Heart right ventricle (tissue), 16 donors: ENCODE data around the gene SLC19A1. TPM values are rescaled to one million over a fixed set of nuclear protein-coding genes. Genes with fewer than 3 reads are reported as not detected.

Experiments used
- ATAC-seq, 8 donors: fragments of 200-7000 bp; cut with Tn5 transposase; one replicate each; pipeline ENCODE4 v1.9.1; 2020; ENCODE audit warnings: mild to moderate bottlenecking in 8 of 8, moderate library complexity in 8 of 8, moderate number of reproducible peaks in 1 of 8
- DNase-seq, 2 donors: peaks; one replicate each; pipeline ENCODE4 v3.0.0-alpha.2; 2020
- H3K27ac ChIP-seq, 10 donors: fragments of 200-600 bp; sonication (generic) in 2 of 10; one replicate each; pipeline versions ENCODE4 v1.5.0 to v1.8.0; 2020 to 2022; ENCODE audit warnings: mild to moderate bottlenecking in 3 of 10
- H3K27me3 ChIP-seq, 7 donors: fragments of 200-600 bp; one replicate each; pipeline ENCODE4 v1.8.0; 2021 to 2022; ENCODE audit warnings: mild to moderate bottlenecking in 2 of 7
- H3K36me3 ChIP-seq, 9 donors: fragments of 200-600 bp; sonication (generic) in 1 of 9; one replicate each; pipeline versions ENCODE4 v1.5.0 to v1.8.0; 2020 to 2022; ENCODE audit warnings: mild to moderate bottlenecking in 2 of 9
- H3K4me1 ChIP-seq, 9 donors: fragments of 200-600 bp; sonication (generic) in 1 of 9; one replicate each; pipeline versions ENCODE4 v1.5.0 to v1.8.0; 2020 to 2022; ENCODE audit warnings: mild to moderate bottlenecking in 4 of 9
- H3K4me3 ChIP-seq, 10 donors: fragments of 200-600 bp; sonication (generic) in 2 of 10; one replicate each; pipeline versions ENCODE4 v1.5.0 to v1.8.0; 2020 to 2022; ENCODE audit warnings: mild to moderate bottlenecking in 7 of 10, moderate library complexity in 2 of 10
- H3K9me3 ChIP-seq, 11 donors: fragments of 200-600 bp in 10 of 11; sonication (generic) in 2 of 11; one replicate each; pipeline versions ENCODE4 v1.5.0 to v1.8.0; 2013 to 2022; ENCODE audit warnings: mild to moderate bottlenecking in 2 of 11, control low read depth in 1 of 11, moderate library complexity in 1 of 11
- WGBS, 2 donors: extraction: QIAGEN DNeasy Blood & Tissue Kit; methylation state at CpG; one replicate each; pipeline ENCODE4 v1.1.7; 2013; ENCODE audit warnings: inconsistent platforms in 1 of 2; 5-methylcytosine and 5-hydroxymethylcytosine counted together
- intact Hi-C, 10 donors: fragments of 100-400 bp; cut with DNase I; formaldehyde crosslinking; loops; one replicate each; pipeline versions ENCODE4 v1.11.1 to v1.14.2; 2022
- polyA plus RNA-seq, 2 donors: library from polyadenylated mRNA; stranded (reverse); fragments of 200-250 nt; gene quantifications; one replicate each; pipeline ENCODE4 v1.2.3, GENCODE V29; 2013
- total RNA-seq, 10 donors: library from RNA; stranded (reverse); fragmentation: NEBNext Ultra II Directional in 3 of 10; extraction: Animal tissue kit (Norgen Biotek cat#: 25700) in 3 of 10; gene quantifications; one replicate each; pipeline versions ENCODE4 v1.2.1 to v1.2.4, GENCODE V29; 2021 to 2023
- TF ChIP-seq, protein P1 (sequence below), 9 donors: fragments of 200-600 bp; sonication (generic) in 2 of 9; IDR thresholded peaks; one replicate each; pipeline versions ENCODE4 v1.5.0 to v1.8.0; 2021 to 2022; ENCODE audit warnings: antibody characterized with exemption in 9 of 9, mild to moderate bottlenecking in 5 of 9, moderate library complexity in 1 of 9
- donor health status: Arrhythmogenic right ventricular cardiomyopathy.
- donor health status: ischemic (EF 13 %, LVEDD 7.1; RV severe dilation, severe dysfunction).
- donor health status: healthy with polysubstance abuse.
- donor health status: DM: no; HTN: yes; CAD: no.
- donor health status: DM: no; HTN: no; CAD: no.
- donor health status: ischemic (EF 25% LVEDD 6.9; RV normal size, moderate dysfunction).
- donor health status: ischemic (EF 25% LVEDD 5.7; RV mildly dilated, moderate dysfunction).
- donor health status: healthy.
- donor health status: DM: yes; HTN: yes; CAD: no.
- donor health status: Ischemic cardiomyopathy.
- donor health status: ischemic (EF 35%, LVEDD 5.7; RV mildly dilated, moderate dysfunction).
- donor health status: nonischemic (EF 11% LVEDD 7.7; RV severe dilation, severe dysfunction).
- donor health status: DM: yes; HTN: yes; CAD: no.
- donor health status: PGD.
- donor health status: ischemic (EF 29% LVEDD 5.4; RV normal size, mild dysfunction).
- donor health status: nonischemic (EF 23%, LVEDD 6.1; RV moderate dilation, normal function).

Gene SLC19A1
- total and polyA plus RNA-seq, 12 donors = 1.5 to 8.5 (median 3.8) TPM

GRCh38 chr21:45507888-45508508 lies 34.2 kb downstream of the SLC19A1 start:
- peaks cover 0 to 62% (median 13%) of the 10 kb centered on the region in 9 donors for H3K36me3 ChIP-seq
- ATAC-seq = no peak
- TF ChIP-seq, protein P1, sequence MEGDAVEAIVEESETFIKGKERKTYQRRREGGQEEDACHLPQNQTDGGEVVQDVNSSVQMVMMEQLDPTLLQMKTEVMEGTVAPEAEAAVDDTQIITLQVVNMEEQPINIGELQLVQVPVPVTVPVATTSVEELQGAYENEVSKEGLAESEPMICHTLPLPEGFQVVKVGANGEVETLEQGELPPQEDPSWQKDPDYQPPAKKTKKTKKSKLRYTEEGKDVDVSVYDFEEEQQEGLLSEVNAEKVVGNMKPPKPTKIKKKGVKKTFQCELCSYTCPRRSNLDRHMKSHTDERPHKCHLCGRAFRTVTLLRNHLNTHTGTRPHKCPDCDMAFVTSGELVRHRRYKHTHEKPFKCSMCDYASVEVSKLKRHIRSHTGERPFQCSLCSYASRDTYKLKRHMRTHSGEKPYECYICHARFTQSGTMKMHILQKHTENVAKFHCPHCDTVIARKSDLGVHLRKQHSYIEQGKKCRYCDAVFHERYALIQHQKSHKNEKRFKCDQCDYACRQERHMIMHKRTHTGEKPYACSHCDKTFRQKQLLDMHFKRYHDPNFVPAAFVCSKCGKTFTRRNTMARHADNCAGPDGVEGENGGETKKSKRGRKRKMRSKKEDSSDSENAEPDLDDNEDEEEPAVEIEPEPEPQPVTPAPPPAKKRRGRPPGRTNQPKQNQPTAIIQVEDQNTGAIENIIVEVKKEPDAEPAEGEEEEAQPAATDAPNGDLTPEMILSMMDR (IDR thresholded peaks at IDR 0.05) = no peak

DNA sequence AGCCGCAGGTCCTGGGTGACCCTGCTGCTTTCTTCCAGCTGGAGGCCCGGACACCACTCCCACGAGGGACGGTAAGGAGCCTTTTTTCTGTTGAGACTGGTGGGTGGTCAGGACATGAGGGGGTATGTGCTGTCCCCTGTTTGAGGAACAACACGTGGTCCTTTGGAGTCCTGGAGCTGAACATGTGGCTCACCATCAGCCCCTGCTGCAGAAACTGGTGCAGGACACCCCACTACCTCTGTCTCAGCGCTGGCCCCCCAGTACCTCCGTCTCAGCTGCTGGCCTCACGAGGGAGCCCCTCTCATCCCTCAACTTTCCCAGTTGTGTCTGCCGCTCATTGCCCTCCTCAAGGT lies 34.7 kb downstream of the SLC19A1 start:
- no peak overlapping the region for H3K4me3 ChIP-seq
- H3K4me1 ChIP-seq = no peaks in the 10 kb centered on the region
- no peaks in the 10 kb centered on the region for H3K27me3 ChIP-seq
- TF ChIP-seq, protein P1 (IDR thresholded peaks at IDR 0.05) = no peak
- H3K36me3 ChIP-seq = peaks cover 0 to 57% (median 13%) of the 10 kb centered on the region in 9 donors
- 88 to 94% methylated on average over 9 of the region's 9 CpGs for WGBS, 2 donors
- no peak overlapping the region for H3K27ac ChIP-seq
- intact Hi-C loops = no loop called here
- no peak for DNase-seq
- no peak for ATAC-seq
- H3K9me3 ChIP-seq = no peaks in the 10 kb centered on the region

More at GRCh38 chr21:45507888-45508508, 34.2 kb downstream of the SLC19A1 start:
- intact Hi-C loops = no loop called here
- Histone ChIP-seq H3K4me3 (no peak overlapping the region), H3K9me3 (no peaks in the 10 kb centered on the region), H3K27ac (no peak overlapping the region), H3K4me1 (no peaks in the 10 kb centered on the region), H3K27me3 (no peaks in the 10 kb centered on the region)
- no peak for DNase-seq
- 100% methylated on average over 3 of the region's 3 CpGs for WGBS, 2 donors

GRCh38 chr21:45506836-45507522 lies 35.3 kb downstream of the SLC19A1 start:
- Histone ChIP-seq H3K9me3 (no peaks in the 10 kb centered on the region), H3K36me3 (peaks cover 0 to 52% (median 13%) of the 10 kb centered on the region in 9 donors), H3K27me3 (no peaks in the 10 kb centered on the region), H3K4me3 (no peak overlapping the region), H3K4me1 (no peaks in the 10 kb centered on the region), H3K27ac (no peak overlapping the region)
- DNase-seq = peak in 1 of 2 donors; percentile 9
- ATAC-seq = no peak
- TF ChIP-seq, protein P1 (IDR thresholded peaks at IDR 0.05) = no peak
- intact Hi-C loops = no loop called here
- 90 to 96% methylated on average over 10 to 12 of the region's 13 CpGs for WGBS, 2 donors

GRCh38 chr21:45506241-45506817 lies 35.9 kb downstream of the SLC19A1 start:
- H3K4me1 ChIP-seq = no peaks in the 10 kb centered on the region
- ATAC-seq (no peak), DNase-seq (no peak)
- intact Hi-C loops = no loop called here
- H3K27ac ChIP-seq = no peak overlapping the region
- H3K9me3 ChIP-seq = no peaks in the 10 kb centered on the region
- WGBS, 2 donors = 92 to 95% methylated on average over 22 of the region's 22 CpGs
- H3K4me3 ChIP-seq = no peak overlapping the region
- no peaks in the 10 kb centered on the region for H3K27me3 ChIP-seq
- H3K36me3 ChIP-seq = peaks cover 0 to 46% (median 7%) of the 10 kb centered on the region in 9 donors
- TF ChIP-seq, protein P1 (IDR thresholded peaks at IDR 0.05) = no peak
